HFFc6 (cell line): ENCODE results near the gene HUNK. TPM values are rescaled to one million over a fixed set of nuclear protein-coding genes. Genes with fewer than 3 reads are reported as not detected.

Experiments
- DNase-seq: peaks from one replicate; pipeline ENCODE4 v3.0.0-alpha.2; 2018
- H3K27ac Mint-ChIP-seq: 2 replicates; pipeline ENCODE4 v1.8.0; 2020; ENCODE audit warnings: mild to moderate bottlenecking, mixed read lengths
- H3K27me3 Mint-ChIP-seq: 2 replicates; pipeline ENCODE4 v1.8.0; 2021; ENCODE audit warnings: mild to moderate bottlenecking, moderate library complexity, mixed read lengths; ENCODE audit not compliant: insufficient read depth
- H3K36me3 Mint-ChIP-seq: 2 replicates; pipeline ENCODE4 v1.8.0; 2021; ENCODE audit warnings: low read depth, mixed read lengths
- H3K4me1 Mint-ChIP-seq: 2 replicates; pipeline ENCODE4 v1.8.0; 2020; ENCODE audit warnings: low read depth, mixed read lengths
- H3K4me3 Mint-ChIP-seq: 2 replicates; pipeline ENCODE4 v1.8.0; 2020; ENCODE audit warnings: mild to moderate bottlenecking, moderate library complexity, mixed read lengths
- H3K9me3 Mint-ChIP-seq: 2 replicates; pipeline ENCODE4 v1.8.0; 2020; ENCODE audit warnings: mild to moderate bottlenecking, mixed read lengths
- CTCF ChIP-seq: fragments of 200-600 bp; sonication (generic); IDR thresholded peaks from 2 replicates; pipeline ENCODE4 v1.5.0; 2021; ENCODE audit warnings: antibody characterized with exemption, mild to moderate bottlenecking
- total RNA-seq, 6 experiments: library from RNA; stranded (reverse); fragmentation: NEBNext Ultra II Directional; extraction: Animal tissue kit (Norgen Biotek cat#: 25700); gene quantifications; 2 replicates in 1 of 6; 3 replicates in 5 of 6; pipeline ENCODE4 v1.2.3, GENCODE V29; 2021

Gene HUNK
- total RNA-seq, 6 experiments from 2014 or later: not detected

- no peak for DNase-seq
- Mint-ChIP-seq H3K4me1 (no peaks in the 10 kb centered on the region), H3K36me3 (peaks cover 7% of the 10 kb centered on the region), H3K27ac (no peak overlapping the region), H3K4me3 (no peak overlapping the region), H3K9me3 (peaks cover 73% of the 10 kb centered on the region), H3K27me3 (peaks cover 5% of the 10 kb centered on the region; the same call in 1 of the 2 replicates)
- TF ChIP-seq CTCF: no peak
Measured at GRCh38 chr21:31929548-31929947, 56.7 kb downstream of the HUNK start.

GRCh38 chr21:31930001-31930400 is 57.2 kb downstream of the HUNK start:
- no peak for TF ChIP-seq CTCF
- Mint-ChIP-seq H3K27ac (no peak overlapping the region), H3K4me3 (no peak overlapping the region), H3K4me1 (no peaks in the 10 kb centered on the region), H3K9me3 (peaks cover 77% of the 10 kb centered on the region), H3K36me3 (peaks cover 7% of the 10 kb centered on the region), H3K27me3 (peaks cover 5% of the 10 kb centered on the region; the same call in 1 of the 2 replicates)
- DNase-seq: no peak

- H3K4me1 Mint-ChIP-seq: no peaks in the 10 kb centered on the region
- H3K4me3 Mint-ChIP-seq: no peak overlapping the region
- TF ChIP-seq CTCF: no peak
- H3K36me3 Mint-ChIP-seq: peaks cover 7% of the 10 kb centered on the region
- peaks cover 84% of the 10 kb centered on the region for H3K9me3 Mint-ChIP-seq
- no peak overlapping the region for H3K27ac Mint-ChIP-seq
- DNase-seq: no peak
- peaks cover 5% of the 10 kb centered on the region; the same call in 1 of the 2 replicates for H3K27me3 Mint-ChIP-seq
Measured at GRCh38 chr21:31931644-31932469, 59.0 kb downstream of the HUNK start.

- Mint-ChIP-seq H3K36me3 (peaks cover 7% of the 10 kb centered on the region), H3K9me3 (peaks cover 85% of the 10 kb centered on the region), H3K27ac (no peak overlapping the region), H3K4me3 (no peak overlapping the region), H3K27me3 (peaks cover 5% of the 10 kb centered on the region; the same call in 1 of the 2 replicates), H3K4me1 (no peaks in the 10 kb centered on the region)
- no peak for DNase-seq
- no peak for TF ChIP-seq CTCF
Measured at GRCh38 chr21:31932470-31932764, 59.6 kb downstream of the HUNK start.

- H3K4me1 Mint-ChIP-seq: no peaks in the 10 kb centered on the region
- no peak overlapping the region for H3K27ac Mint-ChIP-seq
- no peak for DNase-seq
- H3K9me3 Mint-ChIP-seq: peaks cover 84% of the 10 kb centered on the region
- H3K36me3 Mint-ChIP-seq: peaks cover 9% of the 10 kb centered on the region
- H3K27me3 Mint-ChIP-seq: peaks cover 3% of the 10 kb centered on the region; the same call in 1 of the 2 replicates
- no peak overlapping the region for H3K4me3 Mint-ChIP-seq
- TF ChIP-seq CTCF: no peak
Measured at GRCh38 chr21:31937303-31937702, 64.5 kb downstream of the HUNK start.
